ENCODE measurements around the gene GRIK4.

The GRIK4 gene

DNA sequence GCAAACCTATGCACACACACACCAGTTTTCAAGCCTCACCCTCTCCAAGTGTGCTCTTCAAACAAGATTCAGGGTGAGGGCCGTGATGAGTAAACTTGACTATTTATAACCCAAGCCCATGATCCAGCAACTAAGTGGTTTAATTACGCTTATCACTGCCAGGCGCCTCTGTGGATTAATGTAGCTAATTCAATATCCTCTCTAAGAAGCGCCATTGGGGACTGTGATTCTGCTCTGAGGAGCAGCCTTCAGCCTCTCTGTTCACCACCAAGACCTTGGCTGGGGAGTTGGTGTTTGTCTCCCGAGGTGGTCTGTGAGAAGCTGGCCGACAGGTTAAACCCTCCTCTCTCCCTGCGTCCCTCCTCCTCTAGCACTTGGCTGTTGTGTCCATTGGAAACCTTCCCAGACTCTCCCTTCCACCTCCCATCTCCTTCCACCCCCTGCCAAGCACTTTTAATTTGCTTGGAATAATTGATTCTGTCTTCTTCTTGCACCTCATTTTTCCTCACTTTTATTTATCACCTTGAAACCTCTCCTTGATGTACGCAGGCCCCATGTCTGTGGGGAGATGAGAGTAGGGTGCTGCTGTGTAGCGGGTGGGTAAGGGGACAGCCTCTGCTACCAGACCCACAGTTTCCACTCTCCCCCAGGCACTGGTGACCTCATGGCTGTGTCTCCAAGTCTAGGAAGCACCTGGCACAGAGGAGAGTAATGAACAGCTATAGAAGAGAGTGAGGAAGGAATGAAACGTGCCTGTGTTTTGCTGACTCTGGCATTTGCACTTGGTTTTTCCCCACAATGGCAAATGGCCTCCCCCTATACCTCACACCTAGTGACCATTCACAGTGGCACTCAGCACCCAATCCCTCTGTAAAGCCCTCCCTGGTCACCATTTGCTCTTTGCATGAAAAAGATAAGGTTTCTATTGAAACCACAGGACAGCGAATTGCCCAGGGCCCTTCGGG lies 236.6 kb downstream of the GRIK4 start:
- no peak overlapping the region for H2AFZ ChIP-seq (ENCODE audit: low read length)
- H3K27me3 ChIP-seq (ENCODE audit: insufficient read depth, low read length, poor library complexity, severe bottlenecking), result no peaks in the 10 kb centered on the region
- no peak overlapping the region for H3K4me2 ChIP-seq (ENCODE audit: low read depth, low read length, poor library complexity, severe bottlenecking)
- H3K79me2 ChIP-seq (ENCODE audit: insufficient read depth, low read length), result no peaks in the 10 kb centered on the region
- TF ChIP-seq, protein P1, sequence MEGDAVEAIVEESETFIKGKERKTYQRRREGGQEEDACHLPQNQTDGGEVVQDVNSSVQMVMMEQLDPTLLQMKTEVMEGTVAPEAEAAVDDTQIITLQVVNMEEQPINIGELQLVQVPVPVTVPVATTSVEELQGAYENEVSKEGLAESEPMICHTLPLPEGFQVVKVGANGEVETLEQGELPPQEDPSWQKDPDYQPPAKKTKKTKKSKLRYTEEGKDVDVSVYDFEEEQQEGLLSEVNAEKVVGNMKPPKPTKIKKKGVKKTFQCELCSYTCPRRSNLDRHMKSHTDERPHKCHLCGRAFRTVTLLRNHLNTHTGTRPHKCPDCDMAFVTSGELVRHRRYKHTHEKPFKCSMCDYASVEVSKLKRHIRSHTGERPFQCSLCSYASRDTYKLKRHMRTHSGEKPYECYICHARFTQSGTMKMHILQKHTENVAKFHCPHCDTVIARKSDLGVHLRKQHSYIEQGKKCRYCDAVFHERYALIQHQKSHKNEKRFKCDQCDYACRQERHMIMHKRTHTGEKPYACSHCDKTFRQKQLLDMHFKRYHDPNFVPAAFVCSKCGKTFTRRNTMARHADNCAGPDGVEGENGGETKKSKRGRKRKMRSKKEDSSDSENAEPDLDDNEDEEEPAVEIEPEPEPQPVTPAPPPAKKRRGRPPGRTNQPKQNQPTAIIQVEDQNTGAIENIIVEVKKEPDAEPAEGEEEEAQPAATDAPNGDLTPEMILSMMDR (conservative IDR thresholded peaks at IDR 0.05; ENCODE audit: low read length), result no peak
- TF ChIP-seq EZH2phosphoT487 (IDR thresholded peaks at IDR 0.05; ENCODE audit: borderline replicate concordance), result no peak
- H3K9me3 ChIP-seq (ENCODE audit: insufficient read depth, low read depth, low read length), result no peaks in the 10 kb centered on the region
- H4K20me1 ChIP-seq (ENCODE audit: insufficient read depth, low read length, poor library complexity, severe bottlenecking), result no peaks in the 10 kb centered on the region
- H3K9me2 ChIP-seq (replicated peaks; ENCODE audit: low read depth, low read length), result no peaks in the 10 kb centered on the region
- no peak overlapping the region for H3K4me3 ChIP-seq (ENCODE audit: low read length, poor library complexity, severe bottlenecking)
- no peaks in the 10 kb centered on the region for H3F3A ChIP-seq (ENCODE audit: low read depth)
- no peaks in the 10 kb centered on the region for H3K4me1 ChIP-seq (ENCODE audit: insufficient read depth, low read length, poor library complexity, severe bottlenecking)
- no peak overlapping the region for H3K9ac ChIP-seq (ENCODE audit: low read depth, low read length, poor library complexity, severe bottlenecking)
- H3K36me3 ChIP-seq (ENCODE audit: insufficient read depth, low read length), result no peaks in the 10 kb centered on the region

DNA sequence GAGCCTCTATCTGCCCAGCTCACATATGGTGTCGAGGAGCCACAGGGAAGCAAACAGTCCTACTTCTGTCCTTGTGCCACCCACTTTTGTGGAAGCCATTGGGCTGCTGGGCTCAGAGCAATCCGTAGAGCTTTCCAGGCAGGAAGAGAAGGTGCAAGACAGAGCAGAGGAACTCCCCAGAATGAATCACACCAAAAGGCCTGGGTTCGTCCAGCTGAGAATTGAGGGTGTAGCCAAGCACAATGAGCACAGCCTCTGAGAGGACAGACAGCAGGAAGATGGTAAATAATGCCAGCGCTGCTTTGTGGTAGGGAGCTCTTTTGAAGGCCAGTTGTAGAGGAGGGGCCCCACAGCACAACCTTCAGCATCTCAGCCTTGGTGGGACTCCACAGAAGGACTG lies 237.8 kb downstream of the GRIK4 start:
- Histone ChIP-seq H4K20me1 (ENCODE audit: insufficient read depth, low read length, poor library complexity, severe bottlenecking) (no peaks in the 10 kb centered on the region), H3K4me1 (ENCODE audit: insufficient read depth, low read length, poor library complexity, severe bottlenecking) (no peaks in the 10 kb centered on the region), H3F3A (ENCODE audit: low read depth) (no peaks in the 10 kb centered on the region), H3K27me3 (ENCODE audit: insufficient read depth, low read length, poor library complexity, severe bottlenecking) (no peaks in the 10 kb centered on the region), H3K79me2 (ENCODE audit: insufficient read depth, low read length) (no peaks in the 10 kb centered on the region), H3K9me2 (replicated peaks; ENCODE audit: low read depth, low read length) (no peaks in the 10 kb centered on the region), H3K9me3 (ENCODE audit: insufficient read depth, low read depth, low read length) (no peaks in the 10 kb centered on the region), H3K9ac (ENCODE audit: low read depth, low read length, poor library complexity, severe bottlenecking) (no peak overlapping the region), H2AFZ (ENCODE audit: low read length) (no peak overlapping the region), H3K36me3 (ENCODE audit: insufficient read depth, low read length) (no peaks in the 10 kb centered on the region), H3K4me2 (ENCODE audit: low read depth, low read length, poor library complexity, severe bottlenecking) (no peak overlapping the region), H3K4me3 (ENCODE audit: low read length, poor library complexity, severe bottlenecking) (no peak overlapping the region)
- TF ChIP-seq, protein P1 (conservative IDR thresholded peaks at IDR 0.05; ENCODE audit: low read length), result no peak
- no peak for TF ChIP-seq EZH2phosphoT487 (IDR thresholded peaks at IDR 0.05; ENCODE audit: borderline replicate concordance)

DNA sequence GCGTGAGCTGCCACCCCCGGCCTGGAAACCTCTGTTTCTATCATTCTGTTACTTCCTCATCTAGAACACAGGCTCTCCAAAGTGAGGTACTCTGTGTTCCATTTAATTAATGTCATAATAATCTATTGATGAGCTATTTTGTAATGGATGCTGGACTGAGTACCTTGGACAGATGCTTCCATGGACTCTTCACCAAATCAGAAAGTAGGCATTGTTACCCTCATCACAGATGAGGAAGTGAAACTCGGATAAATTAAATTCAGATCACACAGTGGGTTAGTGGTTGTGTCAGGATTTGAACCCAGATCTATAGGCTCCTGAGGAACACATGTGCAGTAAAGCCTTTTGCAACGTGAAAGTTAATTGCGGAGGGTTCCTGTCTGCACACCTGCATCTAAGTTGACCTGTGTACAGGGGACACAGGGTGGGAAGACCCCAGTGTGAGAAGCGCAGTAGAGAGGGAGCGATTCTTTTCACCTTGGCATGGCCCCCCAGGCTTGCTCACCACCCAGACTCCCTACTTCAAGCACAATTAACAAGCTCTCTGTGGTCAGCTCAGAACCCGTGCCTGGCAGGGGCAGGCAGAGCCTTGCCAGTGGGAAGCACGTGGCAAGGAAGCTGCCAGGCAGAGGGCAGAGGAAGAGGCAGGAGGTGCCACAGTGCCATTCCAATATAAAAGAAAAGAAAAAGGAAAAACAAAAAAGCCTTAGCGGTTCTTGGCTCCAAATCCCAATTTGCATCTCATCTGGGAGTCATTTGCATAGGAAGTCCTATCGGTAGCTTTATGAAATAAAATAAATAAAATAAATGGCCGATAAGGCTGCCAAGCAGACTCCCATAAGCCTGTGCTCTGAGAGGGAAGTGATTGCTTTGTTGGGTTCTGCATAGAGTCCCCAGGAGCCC lies 239.3 kb downstream of the GRIK4 start:
- Histone ChIP-seq H3K27me3 (ENCODE audit: insufficient read depth, low read length, poor library complexity, severe bottlenecking) (no peaks in the 10 kb centered on the region), H3F3A (ENCODE audit: low read depth) (no peaks in the 10 kb centered on the region), H3K36me3 (ENCODE audit: insufficient read depth, low read length) (no peaks in the 10 kb centered on the region), H3K4me1 (ENCODE audit: insufficient read depth, low read length, poor library complexity, severe bottlenecking) (no peaks in the 10 kb centered on the region), H3K4me3 (ENCODE audit: low read length, poor library complexity, severe bottlenecking) (no peak overlapping the region), H3K9me3 (ENCODE audit: insufficient read depth, low read depth, low read length) (no peaks in the 10 kb centered on the region), H3K9me2 (replicated peaks; ENCODE audit: low read depth, low read length) (no peaks in the 10 kb centered on the region), H2AFZ (ENCODE audit: low read length) (no peak overlapping the region), H3K4me2 (ENCODE audit: low read depth, low read length, poor library complexity, severe bottlenecking) (no peak overlapping the region), H3K9ac (ENCODE audit: low read depth, low read length, poor library complexity, severe bottlenecking) (no peak overlapping the region), H3K79me2 (ENCODE audit: insufficient read depth, low read length) (no peaks in the 10 kb centered on the region), H4K20me1 (ENCODE audit: insufficient read depth, low read length, poor library complexity, severe bottlenecking) (no peaks in the 10 kb centered on the region)
- TF ChIP-seq EZH2phosphoT487 (IDR thresholded peaks at IDR 0.05; ENCODE audit: borderline replicate concordance), result no peak
- TF ChIP-seq, protein P1 (conservative IDR thresholded peaks at IDR 0.05; ENCODE audit: low read length), result no peak
